ENCODE measurements around the gene ANKRD42. TPM values are rescaled to one million over a fixed set of nuclear protein-coding genes. Genes with fewer than 3 reads are reported as not detected.

ANKRD42 gene
- total RNA-seq, 1 experiment from 2014 or later: 5.4 TPM

DNA sequence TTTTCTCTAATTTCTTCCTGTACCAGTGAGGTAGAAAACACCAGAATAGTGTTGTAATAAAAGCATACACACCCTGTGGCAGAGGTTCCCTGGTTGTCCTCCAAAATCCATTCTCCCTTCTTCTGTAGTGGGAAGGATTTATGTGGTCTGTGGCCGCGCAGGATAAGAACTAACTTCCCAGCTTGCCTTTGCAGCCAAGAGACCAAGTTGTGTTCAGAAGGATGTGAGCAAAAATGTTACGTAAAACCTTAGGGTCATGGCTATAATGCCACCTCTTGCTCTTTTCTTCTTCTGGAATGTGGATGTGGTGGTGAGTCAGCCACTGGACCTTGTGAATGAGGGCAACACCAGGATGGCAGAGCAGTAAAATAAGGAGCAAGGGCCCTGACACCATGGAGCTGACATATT, 64.3 kb downstream of the ANKRD42 start:
- intact Hi-C loops (cut with micrococcal nuclease): no loop called here
- no peaks in the 10 kb centered on the region for H3K9me3 ChIP-seq (ENCODE audit: control insufficient read depth in 1 of 2, insufficient read depth in 1 of 2, low read depth in 1 of 2, low read length in 2 of 2)
- ATAC-seq (peak; percentile 82), DNase-seq (ENCODE audit: low read depth, low spot score) (no peak)
- peaks cover 0 to 9% of the 10 kb centered on the region in 2 experiments; a peak in 2 of 4 replicates for H3K36me3 ChIP-seq (ENCODE audit: control insufficient read depth in 1 of 2, insufficient read depth in 2 of 2, low read length in 2 of 2)
- H3K79me2 ChIP-seq (ENCODE audit: insufficient read depth, low read length): no peaks in the 10 kb centered on the region
- peaks cover 6 to 17% of the 10 kb centered on the region in 2 experiments for H3K4me1 ChIP-seq (ENCODE audit: control insufficient read depth in 1 of 2, insufficient read depth in 2 of 2, low read length in 2 of 2)
- 0 out of 2 replicates have a peak overlapping the region, but pooled peaks have one; percentile 4 for H3K4me2 ChIP-seq (ENCODE audit: low read length)
- no peak overlapping the region for H3K9ac ChIP-seq (ENCODE audit: low read length)
- no peaks in the 10 kb centered on the region for H3K9me2 ChIP-seq (ENCODE audit: insufficient read depth)
- no TSS peak for BruUV-seq (replicated peaks)
- H3K4me3 ChIP-seq (replicated peaks in 1 of 2; ENCODE audit: low read depth in 1 of 2, low read length in 2 of 2): no peak overlapping the region
- CTCF ChIA-PET: interaction anchor here (1.2 kb wide), 1 partner anchor 8 kb away, joined by 5 read pairs; no protein-coding TSS in a partner anchor
- no peak overlapping the region for H2AFZ ChIP-seq (ENCODE audit: low read depth, low read length, poor library complexity, severe bottlenecking)
- no peaks in the 10 kb centered on the region for H3K27me3 ChIP-seq (ENCODE audit: insufficient read depth, low read length)
- 0 out of 2 replicates have a peak, but pooled peaks have one; percentile 17 for TF ChIP-seq FOSL1 (IDR thresholded peaks at IDR 0.05; ENCODE audit: low read depth)
- TF ChIP-seq, protein P1, sequence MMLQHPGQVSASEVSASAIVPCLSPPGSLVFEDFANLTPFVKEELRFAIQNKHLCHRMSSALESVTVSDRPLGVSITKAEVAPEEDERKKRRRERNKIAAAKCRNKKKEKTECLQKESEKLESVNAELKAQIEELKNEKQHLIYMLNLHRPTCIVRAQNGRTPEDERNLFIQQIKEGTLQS (IDR thresholded peaks at IDR 0.05): no peak
- 0 out of 2 replicates have a peak, but pooled peaks have one; percentile 20 for TF ChIP-seq JUND (IDR thresholded peaks at IDR 0.05)
- TF ChIP-seq YY1 (IDR thresholded peaks at IDR 0.05; ENCODE audit: extremely low read depth, insufficient replicate concordance, low read depth, low read length): no peak
- RAD21 ChIA-PET (ENCODE audit: low non-redundant PET in 1 of 2, low total read pairs in 2 of 2, uncharacterized antibody in 2 of 2, unreplicated experiment in 2 of 2): no interaction called here
- H3K27ac ChIP-seq (ENCODE audit: low read depth, low read length): no peak overlapping the region
- no peaks in the 10 kb centered on the region for H4K20me1 ChIP-seq (ENCODE audit: insufficient read depth)
- POLR2A ChIA-PET: no interaction called here

DNA sequence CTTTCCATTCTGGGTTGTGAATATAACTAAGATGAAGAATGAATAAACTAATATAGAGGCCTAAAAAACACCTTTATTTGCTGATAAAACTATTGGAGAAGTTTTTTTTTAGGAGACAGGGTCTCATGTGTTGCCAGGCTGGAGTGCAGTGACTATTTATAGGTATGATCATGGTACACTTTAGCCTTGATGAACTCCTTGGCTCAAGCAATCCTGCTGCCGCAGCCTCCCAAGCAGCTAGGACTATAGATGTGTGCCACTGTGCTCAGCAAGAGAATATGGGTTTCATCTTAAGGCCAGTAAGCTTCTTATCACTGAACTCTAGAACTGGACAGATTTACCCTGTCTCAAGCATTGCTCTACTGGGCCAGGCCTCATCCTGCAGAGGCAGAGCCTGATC, 66.0 kb downstream of the ANKRD42 start:
- intact Hi-C loops (cut with micrococcal nuclease): no loop called here
- H3K36me3 ChIP-seq (ENCODE audit: control insufficient read depth in 1 of 2, insufficient read depth in 2 of 2, low read length in 2 of 2): peaks cover 0 to 9% of the 10 kb centered on the region in 2 experiments; a peak in 2 of 4 replicates
- RAD21 ChIA-PET (ENCODE audit: low non-redundant PET in 1 of 2, low total read pairs in 2 of 2, uncharacterized antibody in 2 of 2, unreplicated experiment in 2 of 2): no interaction called here

More for the DNA sequence above, 66.0 kb downstream of the ANKRD42 start:
- no peaks in the 10 kb centered on the region for H4K20me1 ChIP-seq (ENCODE audit: insufficient read depth)
- H2AFZ ChIP-seq (ENCODE audit: low read depth, low read length, poor library complexity, severe bottlenecking): no peak overlapping the region
- H3K9me3 ChIP-seq (ENCODE audit: control insufficient read depth in 1 of 2, insufficient read depth in 1 of 2, low read depth in 1 of 2, low read length in 2 of 2): no peaks in the 10 kb centered on the region
- TF ChIP-seq SP1 (IDR thresholded peaks at IDR 0.05; ENCODE audit: low read depth) (no peak), ZNF274 (IDR thresholded peaks at IDR 0.05; ENCODE audit: low read depth, low read length) (no peak), ELF1 (IDR thresholded peaks at IDR 0.05; ENCODE audit: borderline replicate concordance, low read depth) (no peak), FOSL1 (IDR thresholded peaks at IDR 0.05; ENCODE audit: low read depth) (no peak), SRF (IDR thresholded peaks at IDR 0.05; ENCODE audit: low read depth) (no peak), SIN3A (IDR thresholded peaks at IDR 0.05; ENCODE audit: low read depth) (no peak), EZH2phosphoT487 (IDR thresholded peaks at IDR 0.05; ENCODE audit: borderline replicate concordance) (no peak), ZFX (IDR thresholded peaks at IDR 0.05) (no peak), RAD21 (IDR thresholded peaks at IDR 0.05; ENCODE audit: low read depth) (no peak)
- TF ChIP-seq, protein P2, sequence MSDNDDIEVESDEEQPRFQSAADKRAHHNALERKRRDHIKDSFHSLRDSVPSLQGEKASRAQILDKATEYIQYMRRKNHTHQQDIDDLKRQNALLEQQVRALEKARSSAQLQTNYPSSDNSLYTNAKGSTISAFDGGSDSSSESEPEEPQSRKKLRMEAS (IDR thresholded peaks at IDR 0.05): no peak
- TF ChIP-seq, protein P3, sequence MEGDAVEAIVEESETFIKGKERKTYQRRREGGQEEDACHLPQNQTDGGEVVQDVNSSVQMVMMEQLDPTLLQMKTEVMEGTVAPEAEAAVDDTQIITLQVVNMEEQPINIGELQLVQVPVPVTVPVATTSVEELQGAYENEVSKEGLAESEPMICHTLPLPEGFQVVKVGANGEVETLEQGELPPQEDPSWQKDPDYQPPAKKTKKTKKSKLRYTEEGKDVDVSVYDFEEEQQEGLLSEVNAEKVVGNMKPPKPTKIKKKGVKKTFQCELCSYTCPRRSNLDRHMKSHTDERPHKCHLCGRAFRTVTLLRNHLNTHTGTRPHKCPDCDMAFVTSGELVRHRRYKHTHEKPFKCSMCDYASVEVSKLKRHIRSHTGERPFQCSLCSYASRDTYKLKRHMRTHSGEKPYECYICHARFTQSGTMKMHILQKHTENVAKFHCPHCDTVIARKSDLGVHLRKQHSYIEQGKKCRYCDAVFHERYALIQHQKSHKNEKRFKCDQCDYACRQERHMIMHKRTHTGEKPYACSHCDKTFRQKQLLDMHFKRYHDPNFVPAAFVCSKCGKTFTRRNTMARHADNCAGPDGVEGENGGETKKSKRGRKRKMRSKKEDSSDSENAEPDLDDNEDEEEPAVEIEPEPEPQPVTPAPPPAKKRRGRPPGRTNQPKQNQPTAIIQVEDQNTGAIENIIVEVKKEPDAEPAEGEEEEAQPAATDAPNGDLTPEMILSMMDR (IDR thresholded peaks at IDR 0.05 in 2 of 3, conservative IDR thresholded peaks at IDR 0.05 in 1 of 3; ENCODE audit: borderline replicate concordance in 1 of 3, insufficient read depth in 1 of 3, low read depth in 2 of 3, low read length in 2 of 3): no peak
- POLR2A ChIA-PET: no interaction called here
- DNase-seq (ENCODE audit: low read depth, low spot score) (no peak), ATAC-seq (no peak)
- H3K79me2 ChIP-seq (ENCODE audit: insufficient read depth, low read length): no peaks in the 10 kb centered on the region
- no peak overlapping the region for H3K27ac ChIP-seq (ENCODE audit: low read depth, low read length)
- H3K4me1 ChIP-seq (ENCODE audit: control insufficient read depth in 1 of 2, insufficient read depth in 2 of 2, low read length in 2 of 2): peaks cover 6 to 17% of the 10 kb centered on the region in 2 experiments
- H3K4me3 ChIP-seq (replicated peaks in 1 of 2; ENCODE audit: low read depth in 1 of 2, low read length in 2 of 2): no peak overlapping the region
- CTCF ChIA-PET: no interaction called here
- no peak overlapping the region for H3K9ac ChIP-seq (ENCODE audit: low read length)
- BruUV-seq (replicated peaks): no TSS peak
- H3K9me2 ChIP-seq (ENCODE audit: insufficient read depth): no peaks in the 10 kb centered on the region
- H3K27me3 ChIP-seq (ENCODE audit: insufficient read depth, low read length): no peaks in the 10 kb centered on the region
- no peak overlapping the region for H3K4me2 ChIP-seq (ENCODE audit: low read length)

Data from HCT116 (cell line).